Measurements from ENCODE around the gene SLC6A3.

The SLC6A3 gene

DNA sequence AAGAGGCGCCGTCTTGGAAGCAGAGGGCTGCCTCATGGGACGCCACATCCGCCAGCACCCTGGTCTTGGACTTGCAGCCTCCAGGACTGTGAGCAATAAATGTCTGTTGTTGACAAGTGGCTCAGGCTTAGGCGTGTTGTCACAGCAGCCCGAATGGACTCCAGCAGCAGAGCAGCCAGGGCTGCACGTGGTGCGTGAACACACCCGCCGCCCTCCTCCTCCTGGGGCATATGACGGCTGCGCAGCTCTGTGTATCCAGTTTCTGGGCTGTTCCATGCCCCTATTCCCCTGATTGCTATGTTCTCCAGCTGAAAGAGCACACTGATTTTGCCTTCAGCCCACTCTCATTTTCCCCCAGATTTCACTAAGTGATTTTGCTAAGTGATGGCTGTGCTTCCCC lies 64.3 kb downstream of the SLC6A3 start:
- Histone ChIP-seq H3K79me2 (ENCODE audit: low read length) (no peaks in the 10 kb centered on the region), H3K9me3 (ENCODE audit: insufficient read depth, low read length) (no peaks in the 10 kb centered on the region), H3K36me3 (replicated peaks; ENCODE audit: low read depth, low read length) (no peaks in the 10 kb centered on the region), H4K20me1 (ENCODE audit: insufficient read depth, low read length) (no peaks in the 10 kb centered on the region), H3K27ac (ENCODE audit: low read length) (no peak overlapping the region), H3K9ac (ENCODE audit: low read length) (no peak overlapping the region), H3K4me3 (ENCODE audit: low read length) (no peak overlapping the region), H3K27me3 (ENCODE audit: low read depth, low read length) (0 out of 2 replicates have a peak, but pooled peaks cover 3% of the 10 kb centered on the region), H2AFZ (ENCODE audit: low read depth, low read length) (no peak overlapping the region), H3K4me2 (ENCODE audit: low read length) (no peak overlapping the region), H3K4me1 (ENCODE audit: low read length) (peaks cover 3% of the 10 kb centered on the region; the same call in 1 of the 2 replicates)
- TF ChIP-seq, protein P1, sequence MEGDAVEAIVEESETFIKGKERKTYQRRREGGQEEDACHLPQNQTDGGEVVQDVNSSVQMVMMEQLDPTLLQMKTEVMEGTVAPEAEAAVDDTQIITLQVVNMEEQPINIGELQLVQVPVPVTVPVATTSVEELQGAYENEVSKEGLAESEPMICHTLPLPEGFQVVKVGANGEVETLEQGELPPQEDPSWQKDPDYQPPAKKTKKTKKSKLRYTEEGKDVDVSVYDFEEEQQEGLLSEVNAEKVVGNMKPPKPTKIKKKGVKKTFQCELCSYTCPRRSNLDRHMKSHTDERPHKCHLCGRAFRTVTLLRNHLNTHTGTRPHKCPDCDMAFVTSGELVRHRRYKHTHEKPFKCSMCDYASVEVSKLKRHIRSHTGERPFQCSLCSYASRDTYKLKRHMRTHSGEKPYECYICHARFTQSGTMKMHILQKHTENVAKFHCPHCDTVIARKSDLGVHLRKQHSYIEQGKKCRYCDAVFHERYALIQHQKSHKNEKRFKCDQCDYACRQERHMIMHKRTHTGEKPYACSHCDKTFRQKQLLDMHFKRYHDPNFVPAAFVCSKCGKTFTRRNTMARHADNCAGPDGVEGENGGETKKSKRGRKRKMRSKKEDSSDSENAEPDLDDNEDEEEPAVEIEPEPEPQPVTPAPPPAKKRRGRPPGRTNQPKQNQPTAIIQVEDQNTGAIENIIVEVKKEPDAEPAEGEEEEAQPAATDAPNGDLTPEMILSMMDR (IDR thresholded peaks at IDR 0.05; ENCODE audit: low read depth, low read length): no peak
- no peak for TF ChIP-seq EZH2phosphoT487 (IDR thresholded peaks at IDR 0.05; ENCODE audit: low read depth)

DNA sequence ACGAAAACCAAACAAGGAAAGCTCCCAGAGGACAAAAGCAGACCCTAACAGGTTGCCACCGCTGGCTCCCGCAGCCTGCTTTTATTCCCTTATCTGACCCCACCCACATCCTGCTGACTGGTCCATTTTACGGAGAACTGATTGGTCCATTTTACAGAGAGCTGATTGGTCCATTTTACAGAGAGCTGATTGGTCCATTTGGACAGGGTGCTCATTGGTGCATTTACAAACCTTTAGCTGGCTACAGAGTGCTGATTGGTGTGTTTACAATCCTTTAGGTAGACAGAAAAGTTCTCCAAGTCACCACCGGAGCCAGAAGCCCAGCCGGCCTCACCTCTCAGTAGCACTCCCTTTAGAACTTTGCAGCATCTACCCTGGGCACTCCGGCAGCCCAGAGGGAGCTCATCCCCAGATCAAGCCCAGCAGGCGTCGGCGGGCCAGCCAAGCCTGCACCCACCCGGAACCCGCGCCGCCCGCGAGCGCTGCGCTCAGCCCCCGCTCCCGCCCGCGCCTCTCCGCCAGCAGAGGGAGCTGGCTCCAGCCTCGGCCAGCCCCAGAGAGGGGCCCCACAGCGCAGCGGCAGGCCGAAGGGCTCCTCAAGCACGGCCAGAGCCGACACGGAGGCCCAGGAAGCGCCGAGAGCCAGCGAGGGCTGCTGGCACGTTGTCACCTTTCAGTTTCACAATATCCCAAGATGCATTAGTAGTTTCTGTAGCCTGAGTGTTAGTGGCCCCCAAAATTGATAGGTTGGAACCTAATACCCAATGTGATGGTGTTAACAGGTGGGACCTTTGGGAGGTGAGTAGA lies 65.0 kb downstream of the SLC6A3 start:
- Histone ChIP-seq H4K20me1 (ENCODE audit: insufficient read depth, low read length) (no peaks in the 10 kb centered on the region), H3K4me2 (ENCODE audit: low read length) (no peak overlapping the region), H3K79me2 (ENCODE audit: low read length) (no peaks in the 10 kb centered on the region), H3K36me3 (replicated peaks; ENCODE audit: low read depth, low read length) (no peaks in the 10 kb centered on the region), H3K9me3 (ENCODE audit: insufficient read depth, low read length) (no peaks in the 10 kb centered on the region), H3K27me3 (ENCODE audit: low read depth, low read length) (no peaks in the 10 kb centered on the region), H3K27ac (ENCODE audit: low read length) (no peak overlapping the region), H3K4me1 (ENCODE audit: low read length) (no peaks in the 10 kb centered on the region), H2AFZ (ENCODE audit: low read depth, low read length) (no peak overlapping the region), H3K4me3 (ENCODE audit: low read length) (no peak overlapping the region), H3K9ac (ENCODE audit: low read length) (no peak overlapping the region)
- no peak for TF ChIP-seq EZH2phosphoT487 (IDR thresholded peaks at IDR 0.05; ENCODE audit: low read depth)
- TF ChIP-seq, protein P1 (IDR thresholded peaks at IDR 0.05; ENCODE audit: low read depth, low read length): no peak

DNA sequence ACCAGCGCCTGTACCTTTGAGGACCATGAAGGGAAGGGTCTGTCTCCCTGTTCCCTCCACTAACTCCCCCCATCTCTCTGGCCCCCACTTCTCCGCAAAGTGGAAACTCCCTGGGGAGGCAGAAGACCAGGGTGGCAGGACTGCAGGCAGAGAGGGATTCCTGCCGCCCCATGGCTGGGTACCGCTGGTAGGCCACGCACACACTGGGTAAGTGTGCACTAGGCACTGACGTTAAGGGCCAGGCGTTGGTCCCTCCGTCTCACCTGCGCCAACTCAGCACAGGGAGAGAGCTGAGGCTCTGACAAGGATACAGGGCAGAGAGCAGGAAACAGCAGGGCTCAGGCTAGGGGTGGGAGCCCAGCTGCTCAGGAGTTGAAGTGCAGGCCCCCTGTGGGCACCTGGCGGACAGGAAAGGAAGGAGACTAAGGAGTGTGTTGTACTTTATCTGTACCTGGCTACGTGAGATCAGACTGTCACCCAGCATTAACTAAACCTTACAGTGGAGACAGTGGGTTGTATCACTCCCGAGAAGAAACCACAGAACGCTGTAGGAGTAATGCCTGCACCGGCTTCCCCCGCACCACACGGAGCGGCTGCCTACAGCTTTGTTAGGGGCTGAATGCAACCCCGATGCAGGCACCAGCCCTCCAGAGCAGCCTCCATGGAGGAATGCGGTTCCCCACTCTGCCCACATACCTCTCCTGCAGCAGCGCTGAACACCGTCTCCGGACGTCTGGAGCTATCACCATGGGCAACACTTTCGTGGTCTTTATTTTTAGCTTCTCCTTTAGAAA lies 66.2 kb downstream of the SLC6A3 start:
- Histone ChIP-seq H3K4me1 (ENCODE audit: low read length) (no peaks in the 10 kb centered on the region), H3K36me3 (replicated peaks; ENCODE audit: low read depth, low read length) (no peaks in the 10 kb centered on the region), H3K4me3 (ENCODE audit: low read length) (no peak overlapping the region), H3K9me3 (ENCODE audit: insufficient read depth, low read length) (no peaks in the 10 kb centered on the region), H3K9ac (ENCODE audit: low read length) (no peak overlapping the region), H3K4me2 (ENCODE audit: low read length) (no peak overlapping the region), H2AFZ (ENCODE audit: low read depth, low read length) (no peak overlapping the region), H3K79me2 (ENCODE audit: low read length) (no peaks in the 10 kb centered on the region), H3K27me3 (ENCODE audit: low read depth, low read length) (peaks cover 7% of the 10 kb centered on the region; the same call in 1 of the 2 replicates), H3K27ac (ENCODE audit: low read length) (no peak overlapping the region), H4K20me1 (ENCODE audit: insufficient read depth, low read length) (no peaks in the 10 kb centered on the region)
- TF ChIP-seq, protein P1 (IDR thresholded peaks at IDR 0.05; ENCODE audit: low read depth, low read length): no peak
- no peak for TF ChIP-seq EZH2phosphoT487 (IDR thresholded peaks at IDR 0.05; ENCODE audit: low read depth)

DNA sequence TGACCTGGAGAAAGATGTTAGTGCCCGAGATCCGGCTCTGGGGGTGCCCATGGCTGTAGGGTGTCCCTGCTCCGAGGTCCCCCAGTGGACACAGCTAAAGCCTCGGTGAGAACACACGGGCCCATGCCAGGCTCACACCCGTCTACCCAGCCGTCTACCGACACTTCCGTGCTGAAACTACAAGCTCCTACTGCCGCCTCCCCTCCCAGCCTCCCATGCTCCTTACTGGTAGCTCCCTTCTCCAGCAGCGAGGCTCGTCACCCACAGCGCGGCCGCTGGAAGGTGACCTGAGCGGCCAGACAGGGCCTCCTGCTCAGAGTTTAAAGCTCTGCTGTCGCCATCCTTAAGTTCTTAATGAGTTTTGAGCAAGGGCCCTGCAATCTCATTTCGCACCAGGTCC lies 67.1 kb downstream of the SLC6A3 start:
- Histone ChIP-seq H2AFZ (ENCODE audit: low read depth, low read length) (no peak overlapping the region), H3K4me1 (ENCODE audit: low read length) (no peaks in the 10 kb centered on the region), H3K4me3 (ENCODE audit: low read length) (no peak overlapping the region), H3K4me2 (ENCODE audit: low read length) (no peak overlapping the region), H3K27ac (ENCODE audit: low read length) (no peak overlapping the region), H3K27me3 (ENCODE audit: low read depth, low read length) (peaks cover 7% of the 10 kb centered on the region; the same call in 1 of the 2 replicates), H3K36me3 (replicated peaks; ENCODE audit: low read depth, low read length) (no peaks in the 10 kb centered on the region), H4K20me1 (ENCODE audit: insufficient read depth, low read length) (no peaks in the 10 kb centered on the region), H3K79me2 (ENCODE audit: low read length) (no peaks in the 10 kb centered on the region), H3K9me3 (ENCODE audit: insufficient read depth, low read length) (no peaks in the 10 kb centered on the region), H3K9ac (ENCODE audit: low read length) (no peak overlapping the region)
- TF ChIP-seq, protein P1 (IDR thresholded peaks at IDR 0.05; ENCODE audit: low read depth, low read length): no peak
- no peak for TF ChIP-seq EZH2phosphoT487 (IDR thresholded peaks at IDR 0.05; ENCODE audit: low read depth)

Data from OCI-LY3 (cell line).